Hippocampal formation (tissue), 2 donors: Measurements from ENCODE around the gene GGACT.
"Not testable (repeated sequence)": the region's sequence is repeated elsewhere in the genome, so short reads cannot be mapped to it uniquely, and the experiment has no call there.

Experiments used
- DNase-seq, 2 donors: peaks; one replicate each; lab custom pipeline; 2025; lab: John Stamatoyannopoulos, UW

GGACT gene

GRCh38 chr13:100600915-100601314, 12.3 kb upstream of the GGACT start:
- no peak for DNase-seq

GRCh38 chr13:100600461-100600860, 11.9 kb upstream of the GGACT start:
- no peak for DNase-seq

GRCh38 chr13:100597253-100597652, 8.7 kb upstream of the GGACT start:
- no peak for DNase-seq

DNA sequence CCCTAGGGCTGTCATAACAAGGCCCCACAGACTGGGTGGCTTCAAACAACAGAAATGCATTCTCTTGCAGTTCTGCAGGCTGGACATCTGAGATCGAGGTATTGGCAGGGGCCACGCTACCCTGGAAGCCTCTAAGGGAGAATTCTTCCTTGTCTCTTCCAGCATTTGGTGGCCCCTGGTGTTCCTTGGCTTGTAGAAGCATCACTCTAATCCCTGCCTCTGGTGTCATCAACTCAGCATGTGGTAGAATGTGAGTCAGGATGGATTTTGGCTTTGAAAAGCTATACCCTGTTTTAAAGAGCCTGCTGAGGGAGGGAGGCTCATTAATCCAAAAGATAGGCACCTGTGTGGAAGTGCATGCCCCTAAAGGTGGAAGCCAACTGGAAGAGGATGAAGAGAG, 7.9 kb upstream of the GGACT start:
- DNase-seq, result no peak

GRCh38 chr13:100594731-100595130, 6.1 kb upstream of the GGACT start:
- DNase-seq, result no peak

DNA sequence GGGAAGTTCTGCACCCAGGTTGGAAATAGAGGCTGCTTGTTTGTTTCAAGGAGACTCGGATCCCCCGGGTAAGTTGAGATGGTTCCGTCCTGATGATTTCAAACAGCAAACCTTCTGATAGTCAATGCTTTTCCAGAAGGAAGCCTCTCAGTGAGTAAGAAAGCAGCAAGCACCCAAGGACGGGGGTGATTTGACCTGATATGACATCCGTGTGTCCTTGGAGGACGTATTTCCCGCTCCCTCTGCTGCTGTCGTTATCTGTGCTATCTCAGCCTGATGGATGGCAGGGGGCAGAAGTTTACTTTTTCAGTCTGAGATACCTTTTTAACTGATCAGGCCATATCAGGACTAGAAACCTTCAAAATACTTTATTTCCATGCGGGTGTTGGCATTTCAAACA, 5.7 kb upstream of the GGACT start:
- DNase-seq, result no peak

- no peak for DNase-seq
These were observed 663 bp upstream of the GGACT start for GRCh38 chr13:100589178-100589725.

- DNase-seq, result no peak
These were observed 3.7 kb downstream of the GGACT start for GRCh38 chr13:100584896-100585295.

- DNase-seq, result no peak
These were observed 7.1 kb downstream of the GGACT start for GRCh38 chr13:100581504-100581903.

GRCh38 chr13:100581030-100581429, 7.6 kb downstream of the GGACT start:
- no peak for DNase-seq

DNA sequence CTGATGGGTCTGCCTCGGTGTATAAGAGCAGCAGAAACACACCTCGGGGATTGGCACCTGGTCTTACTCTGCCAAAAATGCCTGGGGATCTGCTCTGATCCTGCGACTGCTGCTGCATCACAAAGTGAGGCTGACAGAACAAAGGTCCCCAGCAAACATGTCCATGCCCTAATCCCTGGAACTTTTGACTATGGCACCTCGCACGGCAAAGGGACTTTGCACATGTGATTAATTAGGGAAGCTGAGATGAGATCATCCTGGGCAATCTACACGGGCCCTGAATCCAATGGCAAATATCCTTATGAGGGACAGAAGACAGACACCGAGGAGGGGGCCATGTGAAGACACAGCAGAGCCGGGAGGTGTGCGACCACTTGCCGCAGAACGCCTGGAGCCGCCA, 8.5 kb downstream of the GGACT start:
- no peak for DNase-seq

- not testable (repeated sequence) for DNase-seq
These were observed 11.3 kb downstream of the GGACT start for GRCh38 chr13:100577239-100577638.

- peak; percentile 22 to 55 for DNase-seq
These were observed 15.5 kb downstream of the GGACT start for GRCh38 chr13:100573121-100573520.

DNA sequence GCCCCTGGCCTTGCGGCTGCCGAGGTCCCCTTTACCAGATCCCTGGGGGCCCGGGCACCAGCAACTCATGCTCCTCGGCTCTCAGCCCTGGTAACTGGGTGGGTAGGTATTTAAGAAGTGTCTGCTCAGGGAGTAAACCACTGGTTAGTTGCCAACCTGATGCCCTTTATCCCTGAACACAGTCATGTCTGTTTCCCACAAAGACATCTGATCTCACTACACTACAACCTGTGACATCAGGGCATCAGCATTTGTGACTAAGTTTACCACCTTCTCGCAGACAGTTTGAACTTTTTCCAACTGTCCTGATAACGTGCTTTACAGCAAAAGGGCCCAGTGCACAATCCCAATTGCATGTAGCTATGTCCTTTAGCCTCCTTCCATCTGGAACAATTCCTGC, 22.0 kb downstream of the GGACT start:
- DNase-seq, result no peak

DNA sequence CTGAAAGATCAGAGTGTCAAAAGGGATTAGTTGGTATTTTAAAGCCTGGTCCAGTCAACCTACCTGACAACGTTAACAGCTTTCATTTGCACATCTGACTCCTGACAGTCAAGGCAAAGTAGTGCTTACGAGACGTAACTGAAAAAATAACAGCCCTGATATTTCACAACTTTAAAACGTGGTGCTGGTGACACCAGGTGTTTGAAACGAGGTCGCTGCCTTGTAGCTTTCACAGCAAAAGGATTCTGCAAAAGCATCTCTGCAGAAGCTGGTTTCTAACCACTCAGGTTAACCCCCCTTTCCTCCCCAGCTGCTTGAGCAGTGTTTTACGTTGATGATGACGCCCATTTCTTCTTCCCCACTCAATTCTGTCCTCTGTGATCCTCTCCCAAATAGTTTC, 23.3 kb downstream of the GGACT start:
- no peak for DNase-seq

- no peak for DNase-seq
These were observed 24.0 kb downstream of the GGACT start for GRCh38 chr13:100564444-100565223.

DNA sequence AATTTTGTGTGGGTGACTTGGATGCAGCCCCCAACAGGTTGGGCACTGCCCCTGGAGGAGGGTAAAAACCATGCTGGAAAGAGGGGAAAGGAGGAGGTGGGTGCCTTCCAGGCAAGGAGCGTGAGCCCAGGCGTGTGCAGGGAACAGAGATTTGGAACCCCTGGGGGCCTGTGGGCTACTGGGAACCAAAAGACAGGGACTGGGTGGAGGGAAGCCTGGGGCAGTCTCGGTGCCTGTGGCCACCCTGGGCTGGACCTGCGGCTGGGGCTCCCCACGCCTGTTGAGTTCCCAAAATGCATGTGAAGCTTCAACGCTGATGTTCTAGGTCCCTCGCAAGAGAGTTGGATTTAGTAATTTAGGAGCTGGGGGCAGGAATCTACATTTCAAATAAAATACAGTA, 24.8 kb downstream of the GGACT start:
- DNase-seq, result no peak

GRCh38 chr13:100561599-100562204, 26.9 kb downstream of the GGACT start:
- DNase-seq, result no peak

- DNase-seq, result no peak
These were observed 27.5 kb downstream of the GGACT start for GRCh38 chr13:100561158-100561499.

- peak in 1 of 2 donors; percentile 5 for DNase-seq
These were observed 28.0 kb downstream of the GGACT start for GRCh38 chr13:100560498-100561157.

- DNase-seq, result no peak
These were observed 28.7 kb downstream of the GGACT start for GRCh38 chr13:100559886-100560285.

- no peak for DNase-seq
These were observed 35.8 kb downstream of the GGACT start for GRCh38 chr13:100552755-100553154.

GRCh38 chr13:100549316-100549715, 39.3 kb downstream of the GGACT start:
- no peak for DNase-seq
